Measurements from ENCODE around the gene GPR35.

The GPR35 gene

GRCh38 chr2:240583774-240584173 lies 41.5 kb upstream of the GPR35 start:
- H3K9ac ChIP-seq (ENCODE audit: low read length) = no peak overlapping the region
- no peak overlapping the region for H3K4me3 ChIP-seq (ENCODE audit: low read length)
- no peaks in the 10 kb centered on the region for H3K36me3 ChIP-seq (ENCODE audit: control insufficient read depth, low read depth, low read length)
- peaks cover 13% of the 10 kb centered on the region for H3K4me1 ChIP-seq (ENCODE audit: control insufficient read depth, low read depth, low read length)
- no peaks in the 10 kb centered on the region for H3K27me3 ChIP-seq (ENCODE audit: control insufficient read depth, insufficient read depth, low read length)
- no peaks in the 10 kb centered on the region for H3K9me3 ChIP-seq (ENCODE audit: control insufficient read depth, low read depth, low read length)
- H3K27ac ChIP-seq (ENCODE audit: low read length) = no peak overlapping the region

GRCh38 chr2:240584486-240585031 lies 40.7 kb upstream of the GPR35 start:
- Histone ChIP-seq H3K4me3 (ENCODE audit: low read length) (peak overlapping the region; percentile 78), H3K4me1 (ENCODE audit: control insufficient read depth, low read depth, low read length) (peaks cover 13% of the 10 kb centered on the region), H3K36me3 (ENCODE audit: control insufficient read depth, low read depth, low read length) (peaks cover under 1% of the 10 kb centered on the region), H3K9ac (ENCODE audit: low read length) (no peak overlapping the region), H3K9me3 (ENCODE audit: control insufficient read depth, low read depth, low read length) (no peaks in the 10 kb centered on the region), H3K27ac (ENCODE audit: low read length) (no peak overlapping the region), H3K27me3 (ENCODE audit: control insufficient read depth, insufficient read depth, low read length) (no peaks in the 10 kb centered on the region)

- no peaks in the 10 kb centered on the region for H3K9me3 ChIP-seq (ENCODE audit: control insufficient read depth, low read depth, low read length)
- peaks cover 13% of the 10 kb centered on the region for H3K4me1 ChIP-seq (ENCODE audit: control insufficient read depth, low read depth, low read length)
- peaks cover 3% of the 10 kb centered on the region for H3K36me3 ChIP-seq (ENCODE audit: control insufficient read depth, low read depth, low read length)
- no peaks in the 10 kb centered on the region for H3K27me3 ChIP-seq (ENCODE audit: control insufficient read depth, insufficient read depth, low read length)
- H3K27ac ChIP-seq (ENCODE audit: low read length) = no peak overlapping the region
- H3K4me3 ChIP-seq (ENCODE audit: low read length) = peak overlapping the region; percentile 78
- H3K9ac ChIP-seq (ENCODE audit: low read length) = peak overlapping the region; percentile 65
Observed at GRCh38 chr2:240585101-240585500, 40.2 kb upstream of the GPR35 start.

GRCh38 chr2:240585681-240586197 lies 39.5 kb upstream of the GPR35 start:
- Histone ChIP-seq H3K36me3 (ENCODE audit: control insufficient read depth, low read depth, low read length) (peaks cover 3% of the 10 kb centered on the region), H3K27ac (ENCODE audit: low read length) (no peak overlapping the region), H3K27me3 (ENCODE audit: control insufficient read depth, insufficient read depth, low read length) (no peaks in the 10 kb centered on the region), H3K9ac (ENCODE audit: low read length) (peak overlapping the region; percentile 65), H3K9me3 (ENCODE audit: control insufficient read depth, low read depth, low read length) (no peaks in the 10 kb centered on the region), H3K4me1 (ENCODE audit: control insufficient read depth, low read depth, low read length) (peaks cover 13% of the 10 kb centered on the region), H3K4me3 (ENCODE audit: low read length) (peak overlapping the region; percentile 78)

GRCh38 chr2:240586198-240586918 lies 38.9 kb upstream of the GPR35 start, which contains the start of gene CAPN10:
CAPN10 (plus strand) TSS chr2:240586734; CDS start chr2:240586912, 178 bp downstream.
- Histone ChIP-seq H3K36me3 (ENCODE audit: control insufficient read depth, low read depth, low read length) (peaks cover 3% of the 10 kb centered on the region), H3K27ac (ENCODE audit: low read length) (no peak within 1 kb of the TSS), H3K9ac (ENCODE audit: low read length) (peak within 1 kb of the TSS; percentile 65), H3K27me3 (ENCODE audit: control insufficient read depth, insufficient read depth, low read length) (no peaks in the 10 kb centered on the region), H3K4me3 (ENCODE audit: low read length) (peak within 1 kb of the TSS; percentile 78), H3K4me1 (ENCODE audit: control insufficient read depth, low read depth, low read length) (peaks cover 13% of the 10 kb centered on the region), H3K9me3 (ENCODE audit: control insufficient read depth, low read depth, low read length) (no peaks in the 10 kb centered on the region)

- H3K27ac ChIP-seq (ENCODE audit: low read length) = no peak overlapping the region
- H3K9me3 ChIP-seq (ENCODE audit: control insufficient read depth, low read depth, low read length) = no peaks in the 10 kb centered on the region
- H3K4me3 ChIP-seq (ENCODE audit: low read length) = peak overlapping the region; percentile 78
- no peaks in the 10 kb centered on the region for H3K27me3 ChIP-seq (ENCODE audit: control insufficient read depth, insufficient read depth, low read length)
- peaks cover 13% of the 10 kb centered on the region for H3K4me1 ChIP-seq (ENCODE audit: control insufficient read depth, low read depth, low read length)
- peak overlapping the region; percentile 33 for H3K9ac ChIP-seq (ENCODE audit: low read length)
- H3K36me3 ChIP-seq (ENCODE audit: control insufficient read depth, low read depth, low read length) = peaks cover 3% of the 10 kb centered on the region
Observed at GRCh38 chr2:240586919-240587800, 38.1 kb upstream of the GPR35 start.

GRCh38 chr2:240588006-240588655 lies 37.1 kb upstream of the GPR35 start:
- H3K4me1 ChIP-seq (ENCODE audit: control insufficient read depth, low read depth, low read length) = peaks cover 13% of the 10 kb centered on the region
- no peaks in the 10 kb centered on the region for H3K9me3 ChIP-seq (ENCODE audit: control insufficient read depth, low read depth, low read length)
- peaks cover 3% of the 10 kb centered on the region for H3K36me3 ChIP-seq (ENCODE audit: control insufficient read depth, low read depth, low read length)
- H3K4me3 ChIP-seq (ENCODE audit: low read length) = peak overlapping the region; percentile 78
- H3K27me3 ChIP-seq (ENCODE audit: control insufficient read depth, insufficient read depth, low read length) = no peaks in the 10 kb centered on the region
- H3K9ac ChIP-seq (ENCODE audit: low read length) = no peak overlapping the region
- H3K27ac ChIP-seq (ENCODE audit: low read length) = no peak overlapping the region

GRCh38 chr2:240588669-240589068 lies 36.6 kb upstream of the GPR35 start:
- Histone ChIP-seq H3K9ac (ENCODE audit: low read length) (no peak overlapping the region), H3K27ac (ENCODE audit: low read length) (no peak overlapping the region)

GRCh38 chr2:240589375-240589774 lies 35.9 kb upstream of the GPR35 start:
- Histone ChIP-seq H3K27ac (ENCODE audit: low read length) (no peak overlapping the region), H3K9ac (ENCODE audit: low read length) (no peak overlapping the region), H3K36me3 (ENCODE audit: control insufficient read depth, low read depth, low read length) (peaks cover 3% of the 10 kb centered on the region), H3K4me3 (ENCODE audit: low read length) (no peak overlapping the region), H3K27me3 (ENCODE audit: control insufficient read depth, insufficient read depth, low read length) (no peaks in the 10 kb centered on the region), H3K4me1 (ENCODE audit: control insufficient read depth, low read depth, low read length) (peaks cover 11% of the 10 kb centered on the region), H3K9me3 (ENCODE audit: control insufficient read depth, low read depth, low read length) (no peaks in the 10 kb centered on the region)

More at GRCh38 chr2:240588669-240589068, 36.6 kb upstream of the GPR35 start:
- Histone ChIP-seq H3K36me3 (ENCODE audit: control insufficient read depth, low read depth, low read length) (peaks cover 3% of the 10 kb centered on the region), H3K9me3 (ENCODE audit: control insufficient read depth, low read depth, low read length) (no peaks in the 10 kb centered on the region), H3K4me3 (ENCODE audit: low read length) (no peak overlapping the region), H3K27me3 (ENCODE audit: control insufficient read depth, insufficient read depth, low read length) (no peaks in the 10 kb centered on the region), H3K4me1 (ENCODE audit: control insufficient read depth, low read depth, low read length) (peaks cover 13% of the 10 kb centered on the region)

- Histone ChIP-seq H3K9ac (ENCODE audit: low read length) (no peak overlapping the region), H3K27ac (ENCODE audit: low read length) (no peak overlapping the region), H3K27me3 (ENCODE audit: control insufficient read depth, insufficient read depth, low read length) (no peaks in the 10 kb centered on the region), H3K9me3 (ENCODE audit: control insufficient read depth, low read depth, low read length) (no peaks in the 10 kb centered on the region), H3K36me3 (ENCODE audit: control insufficient read depth, low read depth, low read length) (peaks cover 3% of the 10 kb centered on the region), H3K4me3 (ENCODE audit: low read length) (no peak overlapping the region), H3K4me1 (ENCODE audit: control insufficient read depth, low read depth, low read length) (peaks cover 5% of the 10 kb centered on the region)
Observed at GRCh38 chr2:240589850-240590525, 35.3 kb upstream of the GPR35 start.

Measured in iPS-18a (cell line).